IMR-90 (cell line): ENCODE data around the gene PRKCA. TPM values are rescaled to one million over a fixed set of nuclear protein-coding genes. Genes with fewer than 3 reads are reported as not detected.

Experiments used
- ATAC-seq: fragments of 200-7000 bp; cut with Tn5 transposase; 2 replicates; pipeline ENCODE4 v1.9.1; 2020; ENCODE audit warnings: low read depth, mild to moderate bottlenecking, moderate library complexity
- BruUV-seq: library from RNA; stranded (reverse); fragments of 400-500 nt; replicated peaks from 2 replicates; lab custom pipeline; 2021; lab: Mats Ljungman, UMichigan
- CTCF ChIA-PET: fragments of 300-600 bp; formaldehyde crosslinking; extraction: SDS; loops from one replicate; lab custom pipeline; 2021; ENCODE audit warnings: antibody characterized with exemption; lab: Yijun Ruan, JAX
- POLR2A ChIA-PET: fragments of 300-600 bp; sonication (Branson Sonifier 250); formaldehyde crosslinking; loops from one replicate; lab custom pipeline; 2022; ENCODE audit warnings: antibody characterized with exemption; ENCODE audit not compliant: unreplicated experiment; lab: Charles Lee
- DNase-seq: peaks from one replicate; pipeline ENCODE4 v3.0.0; 2013
- H2AFZ ChIP-seq: replicated peaks from 2 replicates; pipeline ENCODE3; 2013; ENCODE audit warnings: low read length, mild to moderate bottlenecking; ENCODE audit not compliant: poor library complexity
- H2AK5ac ChIP-seq: 2 replicates; pipeline ENCODE4 v1.6.1; 2013; ENCODE audit warnings: low read depth, low read length, inconsistent platforms
- H2AK9ac ChIP-seq: replicated peaks from 2 replicates; pipeline ENCODE3; 2013; ENCODE audit warnings: mild to moderate bottlenecking, low read depth, low read length, moderate library complexity; ENCODE audit not compliant: poor library complexity
- H2BK120ac ChIP-seq: 2 replicates; pipeline ENCODE4 v1.6.1; 2013; ENCODE audit warnings: low read depth, low read length, inconsistent platforms
- H2BK15ac ChIP-seq: 3 replicates; pipeline ENCODE4 v1.6.1; 2013; ENCODE audit warnings: low read depth, low read length, inconsistent platforms
- H2BK20ac ChIP-seq: 2 replicates; pipeline ENCODE4 v1.6.1; 2013; ENCODE audit warnings: low read depth, mild to moderate bottlenecking, inconsistent platforms, low read length, moderate library complexity
- H2BK5ac ChIP-seq: 2 replicates; pipeline ENCODE4 v1.6.1; 2013; ENCODE audit warnings: mild to moderate bottlenecking, low read depth, low read length, inconsistent platforms; ENCODE audit not compliant: poor library complexity, severe bottlenecking
- H3K14ac ChIP-seq: replicated peaks from 2 replicates; pipeline ENCODE4 v1.6.1; 2013; ENCODE audit warnings: low read depth, low read length, inconsistent platforms
- H3K18ac ChIP-seq: 2 replicates; pipeline ENCODE4 v1.6.1; 2013; ENCODE audit warnings: low read depth, low read length, control low read depth
- H3K23ac ChIP-seq: 2 replicates; pipeline ENCODE4 v1.6.1; 2013; ENCODE audit warnings: low read depth, low read length, inconsistent platforms
- H3K27ac ChIP-seq: 2 replicates; pipeline ENCODE4 v1.5.1; 2013; ENCODE audit warnings: mild to moderate bottlenecking, control low read depth, low read length; ENCODE audit not compliant: insufficient read depth
- H3K27me3 ChIP-seq: 2 replicates; pipeline ENCODE4 v1.6.1; 2013; ENCODE audit warnings: low read length; ENCODE audit not compliant: control insufficient read depth, insufficient read depth
- H3K36me3 ChIP-seq: 2 replicates; pipeline ENCODE4 v1.6.1; 2013; ENCODE audit warnings: low read length, mixed read lengths; ENCODE audit not compliant: control insufficient read depth, insufficient read depth
- H3K4ac ChIP-seq: 2 replicates; pipeline ENCODE4 v1.6.1; 2013; ENCODE audit warnings: low read depth, low read length, inconsistent platforms
- H3K4me1 ChIP-seq: 2 replicates; pipeline ENCODE4 v1.6.1; 2013; ENCODE audit warnings: low read length, mixed read lengths; ENCODE audit not compliant: control insufficient read depth, insufficient read depth
- H3K4me2 ChIP-seq: 2 replicates; pipeline ENCODE4 v1.6.1; 2013; ENCODE audit warnings: low read depth, mild to moderate bottlenecking, control low read depth, low read length, moderate library complexity
- H3K4me3 ChIP-seq: 2 replicates; pipeline ENCODE4 v1.5.1; 2013; ENCODE audit warnings: low read depth, mild to moderate bottlenecking, control low read depth, low read length, moderate library complexity; ENCODE audit not compliant: insufficient read depth
- H3K56ac ChIP-seq: 2 replicates; pipeline ENCODE4 v1.6.1; 2013; ENCODE audit warnings: low read length, inconsistent platforms; ENCODE audit not compliant: insufficient read depth; ENCODE audit errors: extremely low read depth
- H3K79me1 ChIP-seq, 2 experiments: 2 replicates each; pipeline ENCODE4 v1.6.1; 2013; ENCODE audit warnings: low read length in 2 of 2, inconsistent platforms in 1 of 2, low read depth in 1 of 2
- H3K9ac ChIP-seq: 2 replicates; pipeline ENCODE4 v1.6.1; 2013; ENCODE audit warnings: low read depth, low read length, control low read depth
- H3K9me1 ChIP-seq: 2 replicates; pipeline ENCODE4 v1.6.1; 2013; ENCODE audit warnings: low read length, inconsistent platforms; ENCODE audit not compliant: insufficient read depth
- H3K9me3 ChIP-seq: 2 replicates; pipeline ENCODE4 v1.6.1; 2013; ENCODE audit warnings: low read length; ENCODE audit not compliant: control insufficient read depth, insufficient read depth
- H4K20me1 ChIP-seq: 2 replicates; pipeline ENCODE4 v1.6.1; 2013; ENCODE audit warnings: low read length, inconsistent platforms; ENCODE audit not compliant: insufficient read depth
- H4K5ac ChIP-seq: 2 replicates; pipeline ENCODE4 v1.6.1; 2013; ENCODE audit warnings: mild to moderate bottlenecking, low read depth, low read length, control low read depth
- H4K8ac ChIP-seq, 2 experiments: 2 replicates each; pipeline ENCODE4 v1.6.1; 2013; ENCODE audit warnings: low read depth in 2 of 2, low read length in 2 of 2, control low read depth in 1 of 2, inconsistent platforms in 1 of 2
- H4K91ac ChIP-seq: 2 replicates; pipeline ENCODE4 v1.6.1; 2013; ENCODE audit warnings: low read depth, low read length, inconsistent platforms; ENCODE audit not compliant: insufficient read depth
- MAZ ChIP-seq: IDR thresholded peaks from 2 replicates; pipeline ENCODE4 v1.6.1; 2012; ENCODE audit warnings: low read depth, mild to moderate bottlenecking, low read length, improper control_type of control experiment, moderate library complexity, borderline replicate concordance
- WGBS, 2 experiments: methylation state at CpG; one replicate each; pipeline versions ENCODE4 v1.1.5 to v1.1.7; 2013; ENCODE audit warnings: missing lambda C conversion rate in 2 of 2; ENCODE audit not compliant: insufficient read length in 1 of 2; ENCODE audit errors: extremely low coverage in 2 of 2; 5-methylcytosine and 5-hydroxymethylcytosine counted together
- dilution Hi-C: fragments of 300-500 bp; cut with HindIII; formaldehyde crosslinking; loops from one replicate; pipeline ENCODE4 v1.14.3; 2018; ENCODE audit warnings: low sequenced_read_pairs; ENCODE audit not compliant: unreplicated experiment
- in situ Hi-C: fragments of 300-500 bp; cut with MboI; formaldehyde crosslinking; loops from 3 replicates; pipeline ENCODE4 v1.14.3; 2019; ENCODE audit warnings: low sequenced_read_pairs, inconsistent platforms, mixed read lengths
- intact Hi-C: fragments of 100-400 bp; cut with micrococcal nuclease; formaldehyde crosslinking; loops from 2 replicates; pipeline ENCODE4 v1.10.0; 2022
- polyA plus RNA-seq, 3 experiments: library from polyadenylated mRNA; depleted of rRNA; stranded (reverse); fragments of >200 nt; gene quantifications; 2 replicates each; pipeline ENCODE4 v1.2.3, GENCODE V29; 2012; ENCODE audit warnings: low replicate concordance in 1 of 3
- total RNA-seq: library from RNA; depleted of rRNA; stranded (reverse); fragments of >200 nt; gene quantifications from 2 replicates; pipeline ENCODE4 v1.2.3, GENCODE V29; 2012

PRKCA gene
- total and polyA plus RNA-seq, 2 of the 4 experiments (the other 2 are of a cell fraction), result 31.0 to 46.0 TPM

DNA sequence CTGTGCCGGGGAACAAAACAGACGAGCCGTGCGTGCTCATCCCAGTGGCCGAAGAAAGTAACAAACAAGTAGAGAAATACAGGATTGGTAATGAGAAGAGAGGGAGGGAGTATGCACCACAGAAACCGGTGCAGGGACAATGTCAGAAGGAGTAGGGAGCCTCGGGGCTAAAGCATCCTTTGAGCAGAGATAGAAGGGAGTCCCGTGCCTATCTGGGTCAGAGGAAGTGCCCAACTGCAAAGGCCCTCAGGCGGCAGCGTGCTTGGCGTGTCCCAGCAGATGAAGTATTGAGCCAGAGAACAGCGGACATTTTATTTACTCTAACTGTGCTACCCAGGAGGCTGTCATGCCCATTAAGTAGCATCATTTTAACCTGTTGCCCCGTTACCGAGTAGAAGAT, 417.6 kb downstream of the PRKCA start:
- POLR2A ChIA-PET, result no interaction called here
- Histone ChIP-seq H3K56ac (no peak overlapping the region), H4K8ac (no peak overlapping the region), H2AFZ (no peak overlapping the region), H3K18ac (no peak overlapping the region), H3K9me1 (no peaks in the 10 kb centered on the region), H3K23ac (no peak overlapping the region), H4K5ac (no peak overlapping the region), H3K4me3 (no peak overlapping the region), H3K79me1 (peaks cover 0 to 3% of the 10 kb centered on the region in 2 experiments; a peak in 1 of 4 replicates), H3K14ac (no peak overlapping the region), H2BK5ac (no peak overlapping the region), H4K20me1 (peaks cover 16% of the 10 kb centered on the region; the same call in 1 of the 2 replicates), H3K27me3 (no peaks in the 10 kb centered on the region), H3K9ac (no peak overlapping the region), H3K4me1 (peaks cover 4% of the 10 kb centered on the region; the same call in 1 of the 2 replicates), H3K27ac (no peak overlapping the region), H2AK5ac (no peak overlapping the region), H2AK9ac (no peak overlapping the region), H2BK15ac (no peak overlapping the region), H2BK120ac (no peak overlapping the region), H3K36me3 (peaks cover 6% of the 10 kb centered on the region; the same call in 1 of the 2 replicates), H3K9me3 (no peaks in the 10 kb centered on the region), H3K4ac (no peak overlapping the region), H2BK20ac (no peak overlapping the region), H3K4me2 (no peak overlapping the region), H4K91ac (no peak overlapping the region)
- dilution Hi-C loops, result no loop called here
- intact Hi-C loops, result no loop called here
- no peak for DNase-seq
- in situ Hi-C loops, result no loop called here
- 76% methylated on average over 3 of the region's 14 CpGs; no CpG with 5 or more reads in 1 of the 2 experiments for WGBS, 2 experiments
- no peak for TF ChIP-seq MAZ
- no peak for ATAC-seq
- BruUV-seq, result no TSS peak
- CTCF ChIA-PET, result no interaction called here
